GM19467 (cell line): Measurements from ENCODE around the gene ATG4A.

Experiments used
- ATAC-seq: cut with Tn5 transposase; IDR thresholded peaks from one replicate; pipeline ENCODE4 v1.9.1; 2021; ENCODE audit warnings: mild to moderate bottlenecking, moderate library complexity; ENCODE audit not compliant: unreplicated experiment

The ATG4A gene

DNA sequence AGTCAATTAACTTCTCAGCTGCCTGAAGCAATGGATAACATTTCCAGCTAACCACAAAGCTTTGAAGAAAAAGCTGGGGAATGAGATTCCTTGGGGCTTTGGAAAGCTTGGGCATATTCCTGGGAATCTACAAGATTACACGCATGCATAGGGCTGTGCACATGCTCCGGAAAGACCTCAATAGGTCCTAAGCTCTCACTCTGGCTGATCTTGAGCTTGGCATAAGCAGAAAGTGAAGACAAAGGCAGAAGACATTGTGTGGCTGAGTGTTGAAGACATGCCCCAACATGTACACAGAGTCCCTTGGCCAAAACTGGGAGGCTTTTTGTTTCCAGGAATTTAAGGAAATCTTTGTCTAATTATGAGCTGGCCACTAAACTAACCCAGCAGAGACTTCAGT, 31.2 kb downstream of the ATG4A start:
- ATAC-seq = no peak

DNA sequence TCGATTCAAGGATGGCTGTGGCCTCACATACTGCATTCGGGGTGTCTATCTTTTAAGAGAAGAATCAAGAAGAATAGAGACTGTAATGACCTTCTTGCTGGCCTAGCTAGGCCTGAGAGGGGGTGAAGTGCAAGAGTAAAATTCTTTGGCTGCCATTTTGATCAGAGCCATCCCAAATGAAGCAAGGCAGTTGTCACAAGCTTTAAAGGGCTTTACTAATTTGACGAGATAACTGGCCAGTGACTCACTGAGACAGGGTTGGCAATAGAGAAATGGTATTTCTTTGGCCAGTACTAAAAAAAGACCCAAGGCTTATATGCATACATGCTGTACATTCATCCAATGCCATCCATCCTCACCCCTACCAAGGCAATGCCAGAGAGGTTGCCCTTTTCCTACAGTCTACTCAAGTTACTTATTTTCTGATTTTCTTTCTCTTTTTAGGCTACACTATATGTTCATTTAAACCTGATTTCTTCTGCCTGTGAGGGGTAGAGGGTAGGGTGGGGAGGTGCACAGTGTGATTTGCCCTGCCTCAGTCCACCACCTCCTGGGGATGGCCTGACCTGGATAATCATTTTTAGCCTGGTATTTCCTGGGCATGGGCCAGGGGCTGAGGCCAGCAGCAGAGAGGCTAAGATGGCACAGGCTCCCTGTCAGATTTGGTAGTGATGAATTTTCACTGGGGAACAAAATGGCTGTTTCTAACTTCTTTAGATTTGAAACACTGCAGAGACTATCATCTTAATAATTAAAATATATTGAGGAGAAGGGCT, 32.2 kb downstream of the ATG4A start:
- ATAC-seq = no peak

DNA sequence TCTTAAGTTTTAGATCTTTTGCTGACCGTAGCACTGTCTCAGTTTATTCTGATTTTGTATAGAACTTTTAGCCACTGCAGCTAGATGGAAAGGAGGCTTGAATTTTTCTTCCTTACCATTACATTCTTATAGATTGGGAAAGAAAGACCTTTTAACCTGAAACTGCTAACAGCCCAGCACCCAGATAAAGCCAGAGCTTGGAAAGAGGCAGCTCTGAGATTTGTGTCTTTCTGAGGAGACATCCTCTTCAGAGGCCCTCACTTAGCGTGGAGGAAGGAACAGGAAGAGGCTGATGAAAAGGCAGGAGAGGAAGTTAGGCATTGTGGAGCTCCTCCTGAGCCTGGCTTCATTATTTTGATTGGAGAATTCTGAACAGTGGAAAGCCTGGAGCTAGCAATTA, 35.1 kb downstream of the ATG4A start:
- ATAC-seq = no peak

DNA sequence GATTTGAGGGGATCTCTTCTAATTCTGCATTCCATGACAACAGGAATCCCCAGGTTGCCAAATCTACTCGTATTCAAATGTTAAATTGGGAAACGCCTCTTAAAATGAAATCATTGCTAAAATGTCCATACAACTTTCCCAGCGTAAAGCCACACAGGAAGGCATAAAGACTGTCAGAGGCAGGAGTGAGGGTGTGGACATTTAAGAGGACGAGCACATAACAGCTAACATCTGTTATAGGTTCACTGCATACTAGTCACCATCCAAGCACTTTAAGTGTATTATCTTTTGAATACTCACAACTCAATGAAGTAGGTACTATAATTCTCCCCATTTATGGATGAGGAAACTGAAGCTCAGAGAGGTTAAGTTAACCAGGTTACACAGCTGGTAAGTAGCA, 35.6 kb downstream of the ATG4A start:
- no peak for ATAC-seq

DNA sequence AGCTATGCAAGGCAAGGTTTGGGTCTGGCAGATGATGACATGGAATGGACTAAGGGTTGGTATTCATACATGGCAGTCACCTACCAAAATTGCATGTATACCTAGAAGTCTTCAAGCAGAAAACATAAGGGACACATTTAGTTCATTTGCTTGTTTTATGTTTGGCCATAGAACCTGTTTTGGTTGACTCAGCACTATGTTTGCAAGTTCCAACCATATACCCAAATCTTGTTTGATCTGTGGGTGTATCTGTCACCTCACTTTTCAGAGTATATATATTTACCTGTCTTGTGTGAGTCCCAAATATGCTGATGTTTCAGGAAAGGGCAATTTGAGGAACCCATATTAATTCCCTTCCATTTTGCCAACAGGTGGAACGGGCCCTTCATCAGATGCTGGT, 39.3 kb downstream of the ATG4A start:
- no peak for ATAC-seq

DNA sequence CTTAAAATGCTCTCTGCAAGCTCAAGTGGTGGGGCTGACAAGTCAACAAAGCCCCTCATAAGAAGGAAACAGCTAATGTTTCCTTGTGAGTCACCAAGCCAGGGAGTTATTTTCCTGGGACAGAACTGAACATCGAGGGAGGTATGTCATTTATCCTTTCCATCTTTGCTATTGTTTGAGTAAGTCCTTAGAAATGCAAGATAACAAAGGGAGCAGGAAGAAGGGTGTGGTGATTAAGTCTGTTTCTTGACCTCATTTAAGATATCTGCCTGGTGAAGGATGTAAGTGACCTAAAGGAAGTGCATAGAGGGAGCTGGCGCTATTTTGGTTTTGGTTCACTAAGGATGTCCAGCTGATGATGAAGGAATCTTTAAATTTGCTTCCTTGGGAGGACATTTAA, 39.9 kb downstream of the ATG4A start:
- ATAC-seq = no peak

DNA sequence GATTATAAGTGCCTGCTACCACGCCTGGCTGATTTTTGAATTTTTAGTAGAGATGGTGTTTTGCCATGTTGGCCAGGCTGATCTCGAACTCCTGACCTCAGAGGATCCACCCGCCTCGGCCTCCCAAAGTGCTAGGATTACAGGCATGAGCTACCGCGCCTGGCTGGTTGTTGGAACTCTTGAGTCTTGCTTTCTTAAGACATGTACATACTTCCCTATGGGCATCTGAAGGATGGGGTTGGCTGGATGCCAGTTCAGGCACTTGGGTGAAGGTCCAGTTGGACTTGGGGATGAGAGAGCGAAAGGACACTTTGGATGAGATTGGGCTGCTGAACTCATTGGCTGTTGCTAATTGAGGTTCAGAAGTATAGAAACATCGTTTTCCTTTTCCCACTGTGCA, 40.5 kb downstream of the ATG4A start:
- no peak for ATAC-seq

DNA sequence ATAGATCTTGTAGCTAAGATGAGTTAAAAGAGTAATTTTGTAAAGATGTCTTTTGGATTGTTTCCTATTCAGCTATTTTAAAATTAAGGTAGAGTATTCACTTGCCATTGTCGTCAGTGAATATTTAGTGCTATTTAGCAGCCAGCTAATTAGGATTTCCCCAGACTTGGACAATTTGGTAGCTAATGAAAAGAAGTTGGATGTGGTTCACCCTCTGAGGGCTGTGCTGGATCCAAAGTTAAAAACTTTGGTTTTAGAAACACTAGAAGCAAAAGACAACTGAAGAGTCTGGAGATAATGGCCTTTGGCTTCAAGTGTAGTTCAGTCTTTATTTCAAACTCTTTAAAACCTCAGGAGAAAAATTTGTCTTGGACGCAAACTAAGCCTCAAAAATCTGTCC, 41.3 kb downstream of the ATG4A start:
- no peak for ATAC-seq

DNA sequence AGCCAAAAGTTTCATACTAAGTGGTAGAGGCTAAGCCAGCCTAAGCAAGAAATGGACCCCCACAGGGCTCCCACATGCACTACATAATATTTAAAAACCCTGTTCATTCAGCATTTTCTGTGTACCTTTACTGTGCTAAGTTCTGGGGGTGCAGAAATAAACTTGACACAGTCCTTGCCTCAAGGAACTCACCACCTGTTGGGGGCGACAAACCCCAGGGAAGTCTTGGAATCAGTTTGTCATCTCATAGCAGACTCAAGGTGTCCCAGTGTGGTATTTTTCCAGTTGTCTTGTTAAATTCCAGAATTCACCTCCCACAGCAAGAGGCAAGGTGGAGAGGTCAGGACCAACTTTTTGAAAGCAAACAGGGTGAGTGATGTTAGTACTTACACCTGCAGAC, 43.1 kb downstream of the ATG4A start:
- no peak for ATAC-seq

DNA sequence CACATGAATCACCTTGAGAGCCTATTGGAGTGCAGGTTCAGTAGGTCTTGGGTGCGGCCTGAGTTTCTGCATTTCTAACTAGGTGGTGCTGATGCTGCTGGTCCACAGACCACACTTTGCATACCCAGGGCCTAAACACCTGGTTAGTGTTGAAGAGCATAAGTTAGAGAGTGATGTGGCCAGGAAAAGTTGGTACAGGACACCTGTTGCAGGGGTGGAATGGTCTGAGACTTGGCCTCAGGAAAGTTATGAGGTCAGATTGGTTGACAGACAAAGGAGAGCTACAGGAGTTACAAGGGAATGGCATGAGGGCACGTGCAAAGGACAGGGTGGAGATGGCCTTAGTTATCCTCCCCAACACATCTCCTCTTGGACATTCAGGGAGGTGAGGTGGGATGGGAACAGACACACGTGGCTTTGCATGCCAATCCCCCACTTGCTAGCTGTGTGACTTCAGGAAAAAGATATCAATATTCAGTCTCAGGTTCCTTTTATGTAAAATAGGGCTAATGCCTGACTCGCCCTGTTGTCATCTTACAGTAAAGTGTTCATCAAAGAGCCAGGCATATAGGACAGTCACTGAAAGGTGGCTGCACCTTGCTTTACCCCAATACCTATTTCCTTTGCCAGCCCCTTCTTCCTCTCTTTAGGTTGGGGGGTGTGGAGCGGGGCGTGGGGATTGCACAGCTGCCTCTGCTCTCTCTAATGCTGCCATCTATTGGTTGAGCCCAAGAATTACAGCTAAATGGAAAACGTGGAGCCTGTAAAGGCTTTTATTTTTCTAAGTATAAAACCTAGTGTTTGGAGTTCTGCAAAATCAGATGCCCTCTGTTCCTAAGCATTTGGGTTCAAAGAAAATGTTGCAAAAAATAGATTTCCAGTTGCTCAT, 47.5 kb downstream of the ATG4A start:
- no peak for ATAC-seq

DNA sequence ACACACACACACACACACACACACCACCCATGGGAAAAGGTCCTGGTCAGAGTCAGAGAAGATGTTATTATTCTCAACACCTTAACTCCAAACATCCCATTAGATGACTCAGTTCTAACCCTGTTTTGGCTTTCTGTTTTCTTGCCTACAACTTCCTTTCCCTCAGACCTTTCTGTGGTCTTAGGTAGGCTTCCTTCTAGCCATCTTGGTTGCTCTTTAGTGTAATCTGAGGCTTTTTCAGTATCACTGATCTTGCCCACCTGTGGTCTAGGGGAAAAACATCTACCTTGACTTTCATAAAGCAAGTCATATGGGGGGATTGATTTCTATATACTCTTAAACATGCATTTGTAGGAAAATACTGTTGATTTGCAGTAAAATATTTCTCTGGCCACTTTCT, 56.9 kb downstream of the ATG4A start:
- ATAC-seq = peak; percentile 84

DNA sequence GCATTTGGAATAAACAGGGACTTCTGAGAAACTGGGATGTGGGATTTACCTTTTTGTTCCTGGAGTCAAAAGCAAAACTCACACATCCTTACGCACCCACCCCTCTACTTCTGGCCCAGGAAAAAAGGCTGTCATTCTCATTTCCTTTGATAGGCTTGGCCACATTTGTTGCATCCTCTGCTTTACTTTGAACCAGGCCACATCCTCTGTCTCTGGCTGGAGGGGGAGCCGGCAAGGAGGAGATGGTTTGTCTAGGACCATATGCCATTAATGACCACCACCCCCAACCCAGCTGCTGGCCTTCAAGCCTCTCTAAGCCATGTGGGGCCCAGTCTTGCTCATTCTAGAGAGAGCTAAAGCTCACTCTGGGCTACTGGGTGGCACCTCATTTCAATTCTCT, 64.5 kb downstream of the ATG4A start:
- ATAC-seq = no peak

DNA sequence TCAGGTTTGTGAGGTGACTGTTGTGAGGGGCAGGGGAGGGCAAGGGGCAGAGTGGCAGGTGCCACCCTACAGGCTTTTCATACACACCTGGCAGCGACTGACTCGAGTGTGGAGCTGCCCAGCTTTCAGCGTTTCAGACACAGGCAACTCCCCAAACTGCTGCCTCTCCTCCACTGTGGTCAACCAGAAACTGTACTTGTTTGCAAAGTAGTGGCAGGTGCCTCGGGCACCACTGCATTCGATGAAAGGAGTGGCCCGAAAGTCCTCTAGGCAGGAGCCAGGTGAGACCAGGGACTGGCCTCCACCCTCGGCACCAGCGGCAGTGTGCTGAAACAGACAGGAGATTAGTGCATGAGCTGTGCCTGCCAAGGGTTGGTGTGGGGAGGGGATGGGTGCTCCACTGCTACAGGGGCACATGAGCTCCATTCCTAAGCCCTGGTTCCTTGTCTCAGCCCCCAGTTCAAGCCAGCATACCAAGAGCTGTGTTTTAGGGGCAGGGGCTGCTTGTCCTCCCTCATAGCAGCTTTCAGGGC, 65.4 kb downstream of the ATG4A start:
- no peak for ATAC-seq

DNA sequence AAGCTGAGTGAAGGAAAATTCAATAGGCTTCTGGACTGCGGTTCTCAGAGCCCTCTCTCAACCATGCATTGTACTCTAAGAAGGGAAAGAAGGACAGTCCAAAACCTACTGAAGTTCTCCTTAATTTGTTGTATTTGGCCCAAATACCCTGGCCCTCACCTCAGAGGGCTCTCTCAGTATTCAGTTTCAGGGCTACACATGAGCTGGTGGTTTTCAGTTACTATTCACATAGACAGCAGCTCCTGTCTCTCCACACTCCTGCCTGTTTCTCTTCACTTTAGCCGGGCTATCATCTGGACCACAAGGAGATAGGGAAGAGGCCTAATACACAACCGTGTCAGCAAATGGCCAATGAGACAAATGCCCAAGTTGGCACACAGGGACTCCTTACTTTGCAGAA, 66.0 kb downstream of the ATG4A start:
- no peak for ATAC-seq

DNA sequence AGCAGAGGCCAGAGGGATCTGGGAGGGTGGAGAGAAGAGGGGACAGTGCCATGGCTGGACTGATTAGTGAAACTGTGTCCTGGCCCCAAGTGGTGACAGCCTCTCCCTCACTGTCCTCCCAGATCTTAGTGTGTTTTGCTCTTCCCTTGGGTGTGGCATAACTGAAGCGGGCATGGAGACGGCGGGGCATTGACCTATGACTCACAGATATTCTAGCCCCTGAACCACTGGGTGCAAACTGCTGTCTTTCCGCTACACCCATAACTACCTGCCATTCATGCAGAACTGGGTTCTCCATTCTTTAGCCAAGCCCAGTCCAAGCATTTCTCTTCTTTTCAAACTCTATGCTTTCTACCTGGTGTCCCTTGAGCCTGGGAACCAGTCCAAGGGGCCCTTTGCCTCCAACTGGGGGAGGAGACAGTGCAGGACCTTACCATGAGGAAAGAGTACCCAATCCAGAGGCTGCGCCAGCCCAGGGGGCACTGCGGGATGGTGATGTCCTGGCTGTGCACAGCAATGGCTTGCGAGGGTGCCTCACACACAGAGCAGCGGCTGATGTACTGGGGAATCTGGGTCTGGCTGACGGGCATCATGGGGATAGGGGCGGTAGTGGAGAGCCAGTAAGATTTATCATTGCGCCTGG, 67.6 kb downstream of the ATG4A start:
- ATAC-seq = no peak

DNA sequence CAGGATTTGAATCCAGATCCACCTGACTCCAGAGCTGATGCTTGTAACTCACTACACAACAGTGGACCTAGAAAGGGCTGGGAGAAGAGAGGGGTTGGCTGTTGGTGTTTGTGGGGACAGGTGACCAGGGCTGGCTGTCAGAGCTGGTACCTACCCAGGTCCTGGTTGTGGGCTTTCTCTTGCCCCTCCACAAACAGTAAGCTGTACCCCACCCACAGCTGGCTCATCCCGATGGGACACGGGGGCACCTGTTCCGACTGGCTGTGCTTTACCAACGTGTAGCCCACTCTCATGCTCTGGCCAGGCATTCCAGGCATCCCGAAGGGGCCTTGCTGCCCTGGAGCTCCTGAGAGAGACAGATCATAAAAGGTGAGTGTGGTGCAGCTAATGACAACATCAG, 68.7 kb downstream of the ATG4A start:
- no peak for ATAC-seq

DNA sequence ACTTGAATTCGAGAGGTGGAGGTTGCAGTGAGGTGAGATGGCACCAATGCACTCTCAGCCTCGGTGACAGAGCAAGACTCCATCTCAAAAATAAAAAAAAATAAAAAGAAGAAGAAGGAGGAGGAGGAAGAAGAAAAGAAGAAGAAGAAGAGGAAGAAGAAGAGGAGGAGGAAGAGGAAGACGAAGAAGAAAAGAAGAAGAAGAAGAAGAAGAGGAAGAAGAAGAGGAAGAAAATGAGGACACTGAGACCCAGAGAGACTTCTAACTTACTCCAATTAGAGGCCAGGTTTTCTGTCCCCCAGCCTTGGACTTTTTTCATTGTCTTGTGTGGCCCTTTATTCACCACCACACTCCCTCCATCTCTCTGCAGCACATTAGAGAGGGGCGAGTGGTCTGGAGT, 70.7 kb downstream of the ATG4A start:
- no peak for ATAC-seq

DNA sequence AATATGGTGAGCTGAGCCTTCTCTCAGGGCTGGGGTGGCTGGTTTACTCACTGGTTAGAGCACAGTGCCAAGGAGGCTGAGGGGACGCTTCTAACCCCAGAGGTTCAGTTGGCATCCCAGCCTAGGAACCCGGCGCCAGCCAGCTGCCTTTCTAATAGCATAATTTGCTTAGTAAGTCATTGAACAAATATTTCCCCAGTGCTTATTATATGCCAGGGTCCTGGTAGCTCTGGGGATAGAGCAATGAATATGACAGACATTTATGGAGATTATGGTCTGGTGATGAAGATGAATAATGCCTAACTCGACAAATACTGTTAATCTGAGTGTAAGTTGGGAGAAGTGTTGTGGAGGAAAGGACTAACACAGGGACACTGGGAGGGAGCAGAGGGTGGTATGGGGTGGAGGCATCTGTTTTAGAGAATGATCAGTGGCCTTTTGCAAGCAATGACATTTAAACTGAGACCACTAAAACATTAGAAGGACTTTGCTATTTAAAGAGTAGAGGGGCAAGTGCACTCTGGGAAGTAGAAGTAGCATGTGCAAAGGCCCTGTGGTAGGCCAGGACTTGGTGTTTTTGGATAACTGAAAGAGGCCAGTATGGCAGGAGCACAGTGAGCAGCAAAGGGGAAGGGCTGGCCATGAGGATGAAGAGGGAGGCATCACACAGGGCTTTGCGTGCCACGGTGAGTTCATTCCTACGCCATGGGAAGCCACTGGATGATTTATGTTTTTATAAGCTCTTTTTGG, 71.9 kb downstream of the ATG4A start:
- ATAC-seq = no peak

DNA sequence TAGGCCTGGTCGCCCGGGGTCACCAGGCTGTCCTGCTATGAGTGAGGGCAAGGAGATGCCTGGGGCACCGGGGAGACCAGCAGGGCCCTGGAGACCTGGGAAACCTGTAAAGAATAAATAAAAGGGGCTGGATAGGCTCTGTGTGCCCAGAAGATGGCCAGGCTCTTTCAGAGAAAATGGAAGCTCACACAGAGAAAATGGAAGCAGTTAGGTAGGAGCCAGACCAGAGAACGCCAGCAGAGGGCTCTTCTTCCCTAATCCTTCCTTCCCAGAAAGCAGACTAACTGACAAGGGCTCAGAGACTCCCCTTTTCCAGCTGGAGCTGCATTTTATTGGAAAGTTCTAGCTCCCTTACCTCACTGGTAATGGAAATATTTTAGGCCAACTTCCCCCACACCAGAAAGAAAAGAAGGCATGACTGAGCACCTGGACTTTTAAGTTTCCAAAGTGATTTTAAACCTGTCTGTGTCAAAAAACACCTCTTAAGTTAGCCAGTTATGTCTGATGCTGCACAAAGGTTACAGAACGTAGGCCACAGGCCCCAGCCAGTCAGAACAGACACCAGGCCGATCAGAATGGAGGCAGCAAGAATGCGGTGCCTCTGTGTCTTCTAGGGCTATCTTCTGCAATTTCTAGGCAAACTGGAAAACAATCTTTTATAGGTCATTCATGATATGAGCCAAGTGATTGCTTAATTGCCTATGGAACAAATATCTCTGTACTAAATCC, 74.0 kb downstream of the ATG4A start:
- ATAC-seq = no peak

DNA sequence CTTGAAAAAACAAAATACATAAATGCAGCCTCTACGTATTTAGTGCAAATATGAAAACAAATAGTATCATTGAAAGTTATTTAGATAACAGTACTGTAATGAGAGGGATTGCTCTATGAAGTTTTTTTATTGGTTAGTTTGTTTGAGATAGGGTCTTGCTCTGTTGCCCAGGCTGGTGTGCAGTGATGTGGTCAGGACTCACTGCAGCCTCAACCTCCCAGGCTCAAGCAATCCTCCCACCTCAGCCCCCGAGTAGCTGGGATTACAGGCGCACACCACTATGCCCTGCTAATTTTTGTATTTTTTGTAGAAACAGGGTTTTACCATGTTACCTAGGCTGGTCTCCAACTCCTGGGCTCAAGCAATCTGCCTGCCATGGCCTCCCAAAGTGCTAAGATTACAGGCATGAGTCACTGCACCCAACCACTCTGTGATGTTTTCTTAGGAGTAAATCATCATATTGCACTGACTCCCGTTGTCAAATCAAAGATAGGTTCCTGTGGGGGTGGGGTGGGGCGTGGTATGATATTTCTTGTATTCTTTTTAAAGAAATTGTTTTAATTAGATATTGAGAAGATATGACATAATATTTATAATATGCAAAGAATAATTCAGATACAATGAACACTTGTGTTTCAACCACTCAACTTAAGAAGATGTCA, 75.8 kb downstream of the ATG4A start:
- no peak for ATAC-seq
